ENCODE results near the gene FHDC1.

The FHDC1 gene

GRCh38 chr4:152957437-152958171 lies 21.5 kb downstream of the FHDC1 start:
- DNase-seq (ENCODE audit: low read depth), result no peak

GRCh38 chr4:152959080-152959479 lies 23.0 kb downstream of the FHDC1 start:
- no peak for DNase-seq (ENCODE audit: low read depth)

GRCh38 chr4:152960082-152960481 lies 24.0 kb downstream of the FHDC1 start:
- no peak for DNase-seq (ENCODE audit: low read depth)

- no peak for DNase-seq (ENCODE audit: low read depth)
These were observed 25.1 kb downstream of the FHDC1 start for GRCh38 chr4:152961014-152961772.

GRCh38 chr4:152961773-152962115 lies 25.6 kb downstream of the FHDC1 start:
- DNase-seq (ENCODE audit: low read depth), result peak; percentile 70

GRCh38 chr4:152962150-152962549 lies 26.0 kb downstream of the FHDC1 start:
- DNase-seq (ENCODE audit: low read depth), result no peak

GRCh38 chr4:152964335-152964734 lies 28.2 kb downstream of the FHDC1 start:
- no peak for DNase-seq (ENCODE audit: low read depth)

GRCh38 chr4:152965611-152966010 lies 29.5 kb downstream of the FHDC1 start:
- DNase-seq (ENCODE audit: low read depth), result no peak

- no peak for DNase-seq (ENCODE audit: low read depth)
These were observed 31.8 kb downstream of the FHDC1 start for GRCh38 chr4:152967907-152968306.

- peak; percentile 56 for DNase-seq (ENCODE audit: low read depth)
These were observed 32.8 kb downstream of the FHDC1 start for GRCh38 chr4:152968806-152969394.

- peak; percentile 61 for DNase-seq (ENCODE audit: low read depth)
These were observed 34.1 kb downstream of the FHDC1 start for GRCh38 chr4:152970102-152970820.

GRCh38 chr4:152971053-152971452 lies 34.9 kb downstream of the FHDC1 start:
- DNase-seq (ENCODE audit: low read depth), result no peak

GRCh38 chr4:152972821-152973628 lies 36.9 kb downstream of the FHDC1 start:
- peak; percentile 96 for DNase-seq (ENCODE audit: low read depth)

GRCh38 chr4:152973629-152974467 lies 37.7 kb downstream of the FHDC1 start:
- DNase-seq (ENCODE audit: low read depth), result no peak

- DNase-seq (ENCODE audit: low read depth), result no peak
These were observed 38.6 kb downstream of the FHDC1 start for GRCh38 chr4:152974468-152975379.

- DNase-seq (ENCODE audit: low read depth), result no peak
These were observed 39.5 kb downstream of the FHDC1 start for GRCh38 chr4:152975380-152976211.

GRCh38 chr4:152976212-152976761 lies 40.2 kb downstream of the FHDC1 start:
- no peak for DNase-seq (ENCODE audit: low read depth)

- no peak for DNase-seq (ENCODE audit: low read depth)
These were observed 43.7 kb downstream of the FHDC1 start for GRCh38 chr4:152979731-152980330.
